GM19468 (cell line): Measurements from ENCODE around the gene HSD17B10.
"Not testable (repeated sequence)": the region's sequence is repeated elsewhere in the genome, so short reads cannot be mapped to it uniquely, and the experiment has no call there.

ENCODE experiments used
- ATAC-seq: cut with Tn5 transposase; IDR thresholded peaks from one replicate; pipeline ENCODE4 v1.9.1; 2021; ENCODE audit warnings: mild to moderate bottlenecking, moderate library complexity, moderate number of reproducible peaks; ENCODE audit not compliant: unreplicated experiment; ENCODE audit errors: extremely low read depth

HSD17B10 gene

DNA sequence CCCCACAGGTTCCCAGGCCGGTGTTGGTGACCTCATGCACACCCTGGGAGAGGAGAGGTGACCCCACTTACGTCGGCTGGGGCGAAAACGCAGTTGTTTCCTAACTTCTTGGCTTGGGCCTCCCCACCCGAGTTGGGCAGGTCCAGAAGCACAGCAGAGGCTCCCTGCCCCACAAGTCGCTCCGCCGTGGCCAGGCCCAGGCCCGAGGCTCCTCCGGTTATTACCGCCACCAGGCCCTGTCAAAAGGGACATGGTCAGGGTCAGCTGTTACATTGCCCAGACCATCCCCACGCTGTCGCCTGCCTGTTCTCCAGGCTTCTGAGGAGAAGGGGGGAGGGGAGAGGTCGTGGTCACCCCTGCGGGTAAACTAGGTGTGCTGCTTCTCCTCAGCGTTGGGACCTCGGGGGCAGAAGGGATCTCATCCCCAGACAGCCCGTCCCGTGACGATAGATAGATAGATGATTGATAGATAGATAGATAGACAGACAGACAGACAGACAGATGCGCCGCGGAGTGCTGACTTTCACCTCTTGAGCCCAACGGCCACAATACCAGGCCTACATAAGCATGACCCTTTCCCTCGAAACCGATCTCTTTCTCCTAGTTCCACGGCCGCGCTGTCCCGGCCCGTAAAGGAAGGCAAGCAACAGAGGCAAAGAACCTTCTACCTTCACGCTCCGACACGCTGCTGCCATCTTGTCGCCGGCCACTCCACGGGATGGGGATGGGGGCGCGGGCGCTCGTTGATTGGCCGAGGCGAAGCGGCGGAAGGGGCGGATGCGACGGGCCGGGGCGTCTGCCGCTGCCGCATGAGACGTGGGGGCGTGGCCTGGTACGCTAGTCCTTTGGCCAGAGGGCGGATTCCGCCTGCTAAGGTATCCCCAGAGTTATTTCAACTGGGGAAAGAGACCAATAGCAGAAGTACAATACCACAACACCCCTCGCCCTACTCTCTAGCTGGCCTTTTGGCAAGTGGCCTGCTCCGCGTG is at the start of gene HSD17B10:
HSD17B10 (minus strand) TSS at position 720 of the 989 bp plus-strand sequence; CDS start at position 695, 25 bp downstream.
- ATAC-seq, result peak; percentile 49

DNA sequence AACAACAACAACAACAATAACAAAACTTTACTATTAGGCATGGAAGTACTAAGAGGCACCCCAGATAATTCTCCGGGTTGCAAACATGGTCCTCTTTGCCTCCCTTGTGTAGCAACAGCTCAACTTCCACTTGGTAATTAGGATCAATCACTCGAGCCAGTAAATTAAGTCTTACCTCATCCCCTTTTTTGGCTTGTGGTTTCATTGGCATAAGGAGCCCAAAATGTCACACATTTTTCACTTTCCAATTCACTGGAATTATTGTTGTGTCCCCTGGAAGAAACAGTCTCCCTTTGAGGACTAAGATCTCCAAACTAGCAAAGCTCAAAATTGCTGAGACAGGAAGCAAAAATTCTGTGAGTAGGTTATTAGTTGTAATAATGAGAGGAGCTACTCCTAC is 49.2 kb upstream of the HSD17B10 start:
- no peak for ATAC-seq

DNA sequence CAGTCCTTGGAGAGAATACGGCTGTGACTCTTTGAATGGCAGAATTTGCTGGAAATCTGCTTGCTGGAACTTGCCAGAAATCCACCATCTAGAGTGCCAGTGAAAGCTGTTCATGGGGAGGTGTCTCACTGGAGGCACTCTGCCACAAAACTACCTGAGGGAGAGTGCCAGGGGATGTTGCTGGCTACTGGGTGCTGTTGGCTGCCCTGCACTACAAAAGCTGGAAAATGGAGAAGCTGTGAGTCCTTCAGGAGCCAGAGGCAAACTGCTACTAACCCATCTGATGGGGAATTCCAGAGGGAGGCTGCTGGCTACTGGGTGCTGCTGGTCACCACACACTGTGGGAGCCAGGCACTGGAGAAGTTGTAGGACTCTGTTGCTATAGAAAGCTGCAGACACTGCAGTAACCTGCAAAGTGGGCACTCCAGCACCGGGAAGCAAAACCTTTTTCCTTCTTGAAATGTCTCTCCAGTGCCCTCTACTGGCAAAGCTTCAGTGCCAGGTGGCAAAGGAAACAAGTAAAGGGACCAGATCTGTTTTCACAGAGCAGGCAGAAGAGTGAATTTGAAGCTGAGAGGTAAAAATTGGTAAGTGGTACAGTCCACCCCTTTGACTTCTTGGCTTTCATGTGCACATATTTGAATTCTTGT is 47.8 kb upstream of the HSD17B10 start:
- no peak for ATAC-seq

DNA sequence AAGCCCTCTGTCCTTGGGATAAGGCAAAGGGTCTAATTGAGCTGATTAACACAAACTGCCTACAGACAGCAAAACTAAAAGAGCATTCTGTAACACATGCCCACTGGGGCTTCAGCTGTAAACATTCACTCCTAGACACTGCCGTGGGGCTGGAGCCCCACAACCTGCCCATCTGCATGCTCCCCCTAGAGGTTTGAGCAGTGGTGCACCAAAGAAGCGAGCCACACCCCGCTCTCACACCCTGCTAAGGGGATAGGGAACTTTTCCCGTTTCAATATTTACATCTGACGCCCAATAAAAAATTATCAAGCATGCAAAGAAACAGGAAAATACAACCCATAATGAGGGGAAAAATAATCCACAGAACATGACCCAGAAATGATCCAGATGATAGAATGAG is 46.9 kb upstream of the HSD17B10 start:
- no peak for ATAC-seq

DNA sequence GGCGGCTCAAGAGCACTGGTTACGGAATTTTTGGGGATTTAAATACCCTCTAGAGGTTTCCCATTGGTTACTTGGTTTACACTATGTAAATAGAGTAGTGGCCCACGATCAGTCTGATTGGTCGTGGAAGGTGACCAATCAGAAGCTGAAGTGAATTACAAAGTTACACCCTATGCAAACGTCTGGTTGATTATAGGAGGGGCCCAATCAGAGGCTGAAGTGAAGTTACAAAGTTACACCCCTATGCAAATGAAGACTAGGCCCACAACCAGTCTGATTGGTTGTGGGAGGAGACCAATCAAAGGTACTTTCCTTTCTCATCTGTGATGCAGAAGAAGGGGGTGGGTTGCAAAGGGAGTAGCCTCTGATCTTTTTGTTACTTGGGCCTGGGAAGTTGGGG is 45.1 kb upstream of the HSD17B10 start:
- no peak for ATAC-seq

DNA sequence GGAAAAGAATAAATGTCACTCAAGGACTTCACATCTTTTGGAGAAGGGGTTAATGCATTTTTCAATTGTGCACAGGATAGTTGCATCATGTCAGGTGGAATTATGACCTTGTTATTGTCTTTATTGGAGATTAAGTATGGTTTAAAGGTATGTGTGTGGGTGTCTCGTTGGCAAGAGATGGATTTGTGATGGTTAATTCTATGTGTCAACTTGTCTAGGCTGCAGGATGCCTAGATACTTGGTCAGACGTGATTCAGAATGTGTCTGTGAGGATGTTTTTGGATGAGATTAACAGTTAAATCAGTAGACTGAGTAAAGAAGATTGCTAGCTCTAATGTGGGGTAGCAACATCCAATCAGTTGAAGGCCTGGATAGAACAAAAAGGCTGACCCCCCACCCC is 42.2 kb upstream of the HSD17B10 start:
- ATAC-seq, result no peak

DNA sequence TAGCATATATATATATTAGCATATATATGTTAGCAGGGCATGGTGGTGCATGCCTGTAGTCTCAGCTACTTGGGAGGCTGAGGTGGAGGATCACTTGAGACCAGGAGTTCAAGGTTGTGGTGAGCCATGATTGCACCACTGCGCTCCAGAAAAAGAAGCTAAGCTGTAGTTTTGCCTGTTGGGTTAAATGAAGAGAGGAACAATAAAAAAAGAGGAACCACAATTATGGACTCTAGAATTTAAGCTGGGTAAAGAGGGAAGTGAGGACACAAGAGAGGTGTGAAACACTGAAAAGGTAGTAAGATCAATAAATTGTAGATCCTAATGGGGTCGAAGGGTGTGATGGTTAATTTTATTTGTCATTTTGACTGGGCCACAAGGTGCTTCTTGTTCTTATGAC is 40.5 kb upstream of the HSD17B10 start:
- ATAC-seq, result no peak

DNA sequence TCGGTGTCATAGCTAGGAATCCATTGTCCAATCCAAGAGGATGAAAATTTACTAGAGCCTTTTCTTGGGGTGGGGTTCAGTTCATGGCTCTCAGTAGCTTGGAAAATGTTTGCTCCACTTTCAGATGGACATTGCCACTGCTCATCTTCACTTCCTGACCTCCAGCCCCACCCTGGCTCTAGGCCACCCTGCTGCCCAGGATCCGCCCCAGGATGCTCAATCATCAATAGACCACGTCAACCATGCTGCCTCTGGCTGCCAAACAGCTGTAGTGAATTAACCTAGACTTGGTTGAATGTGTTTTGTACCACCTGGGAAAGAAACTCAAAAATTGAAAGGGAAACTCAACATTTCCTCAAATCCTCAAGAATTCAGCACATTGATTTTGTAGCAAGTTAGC is 37.2 kb upstream of the HSD17B10 start:
- ATAC-seq, result no peak

DNA sequence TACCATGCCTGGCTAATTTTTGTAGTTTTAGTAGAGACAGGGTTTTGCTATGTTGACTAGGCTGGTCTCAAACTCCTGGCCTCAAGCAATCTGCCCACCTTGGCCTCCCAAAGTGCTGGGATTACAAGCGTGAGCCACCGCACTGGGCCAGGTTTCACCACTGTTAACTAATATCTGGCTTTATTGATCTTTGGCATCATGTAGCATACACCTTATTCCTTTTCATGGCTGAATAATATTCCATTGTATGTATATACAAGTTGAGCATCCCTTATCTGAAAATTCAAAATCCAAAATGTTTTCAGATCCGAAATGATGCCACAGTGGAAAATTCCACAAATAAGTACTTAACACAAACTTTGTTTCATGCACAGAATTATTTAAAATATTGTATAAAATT is 34.5 kb upstream of the HSD17B10 start:
- not testable (repeated sequence) for ATAC-seq

DNA sequence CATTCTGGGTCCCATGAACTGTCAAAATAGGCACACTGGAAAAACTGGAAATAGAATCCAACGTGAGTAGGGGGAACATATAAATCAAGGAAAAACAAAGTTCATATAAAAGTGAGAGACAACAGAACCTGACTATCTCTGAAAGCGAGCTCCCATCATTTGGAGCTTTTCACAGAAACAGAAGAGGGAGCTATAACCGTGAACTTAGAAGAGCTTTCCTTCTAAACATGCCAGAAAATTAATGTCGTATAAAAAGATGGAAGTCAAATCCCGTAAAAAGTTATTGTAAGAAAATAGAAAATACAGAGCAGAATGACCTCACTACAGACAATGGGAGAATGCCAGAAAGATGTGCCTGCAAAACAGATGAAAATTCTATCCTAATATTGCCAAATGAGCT is 23.9 kb upstream of the HSD17B10 start:
- no peak for ATAC-seq

DNA sequence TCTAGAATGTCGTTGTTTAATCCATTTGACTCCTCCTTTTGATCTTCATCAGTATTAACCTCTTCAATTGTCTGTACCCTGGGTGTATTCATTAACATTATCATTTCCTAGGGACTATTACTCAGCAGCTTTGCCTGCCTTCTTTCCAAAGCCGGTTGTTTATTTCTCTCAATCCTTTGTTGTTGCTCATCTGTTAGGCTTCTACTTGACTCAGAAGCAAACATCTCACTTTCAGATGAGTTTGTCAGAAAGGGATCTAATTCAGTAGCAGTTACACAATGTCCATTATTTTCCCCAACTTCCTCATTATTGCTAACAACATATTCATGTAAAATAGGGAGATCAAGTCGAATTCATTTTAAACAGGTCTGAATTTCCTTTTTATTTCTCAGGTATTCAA is 22.1 kb upstream of the HSD17B10 start:
- no peak for ATAC-seq

DNA sequence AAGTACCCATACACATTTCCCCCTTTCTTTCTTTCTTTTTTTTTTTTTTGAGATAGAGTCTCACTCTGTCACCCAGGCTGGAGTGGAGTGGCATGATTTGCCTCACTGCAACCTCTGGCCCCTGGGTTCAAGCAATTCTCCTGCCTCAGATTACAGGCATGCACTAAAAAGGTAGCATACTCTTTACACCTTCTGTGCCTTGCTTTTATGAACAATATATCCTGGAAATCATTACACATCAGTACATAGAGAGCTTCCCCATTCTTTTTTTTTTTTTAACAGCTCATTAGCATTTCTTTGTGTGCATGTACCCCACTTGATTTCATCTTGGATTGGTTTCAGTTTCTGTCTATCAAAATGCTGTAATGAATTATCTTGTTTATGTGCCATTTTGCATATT is 18.6 kb upstream of the HSD17B10 start:
- no peak for ATAC-seq

DNA sequence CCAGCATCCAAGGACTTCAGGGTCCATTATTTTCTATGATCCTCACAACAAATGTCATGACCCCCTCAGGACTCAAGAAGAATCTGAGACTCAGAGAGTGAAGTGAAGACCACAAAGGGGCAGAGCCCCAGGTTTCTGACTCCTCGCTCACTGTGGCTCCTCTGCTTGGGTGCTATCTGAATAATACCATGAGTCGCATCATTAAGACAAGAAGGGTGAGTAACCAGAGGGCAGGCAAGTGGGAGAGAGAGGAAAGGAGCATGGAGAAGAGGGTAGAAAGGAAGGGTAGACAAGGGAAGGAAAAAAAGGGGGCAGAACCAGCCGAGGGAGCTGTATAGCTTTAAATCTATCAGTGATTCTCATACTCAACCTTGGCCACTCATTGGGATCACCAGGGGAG is 15.5 kb upstream of the HSD17B10 start:
- no peak for ATAC-seq

DNA sequence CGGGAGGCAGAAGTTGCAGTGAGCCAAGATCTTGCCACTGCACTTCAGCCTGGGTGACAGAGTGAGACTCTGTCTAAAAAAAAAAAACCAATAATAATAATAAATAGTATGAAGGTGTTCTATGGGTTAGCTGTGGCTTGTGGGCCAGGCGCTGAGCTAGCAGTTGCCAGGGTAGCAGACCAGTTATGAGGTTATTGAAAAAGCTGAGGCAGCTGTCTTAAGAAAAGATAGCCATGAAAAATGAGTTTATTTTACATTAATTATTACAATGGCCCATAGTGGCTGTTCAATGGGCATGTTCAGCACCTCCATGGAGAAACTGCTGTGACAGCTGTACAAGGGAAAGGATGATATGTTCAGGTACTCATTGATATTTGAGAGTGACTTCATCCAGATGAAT is 13.3 kb upstream of the HSD17B10 start:
- no peak for ATAC-seq

DNA sequence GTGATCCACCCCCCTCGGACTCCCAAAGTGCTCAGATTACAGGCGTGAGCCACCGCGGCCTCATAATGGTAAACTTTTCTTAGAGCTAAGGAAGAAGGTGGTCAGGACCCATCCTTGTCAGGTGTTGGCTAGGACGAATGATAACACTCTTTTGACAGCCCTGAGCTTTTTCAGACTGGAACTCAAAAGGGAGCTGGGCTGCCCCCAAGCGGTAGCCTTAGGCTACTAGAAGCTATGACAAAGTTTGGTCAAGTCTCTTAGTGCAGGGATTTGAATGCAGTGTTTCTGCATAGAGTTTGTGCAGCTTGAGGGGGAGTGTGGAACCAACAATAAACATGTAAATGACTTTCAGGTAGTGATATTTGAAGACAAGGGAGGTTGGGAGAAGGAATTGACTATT is 11.8 kb upstream of the HSD17B10 start:
- ATAC-seq, result no peak

DNA sequence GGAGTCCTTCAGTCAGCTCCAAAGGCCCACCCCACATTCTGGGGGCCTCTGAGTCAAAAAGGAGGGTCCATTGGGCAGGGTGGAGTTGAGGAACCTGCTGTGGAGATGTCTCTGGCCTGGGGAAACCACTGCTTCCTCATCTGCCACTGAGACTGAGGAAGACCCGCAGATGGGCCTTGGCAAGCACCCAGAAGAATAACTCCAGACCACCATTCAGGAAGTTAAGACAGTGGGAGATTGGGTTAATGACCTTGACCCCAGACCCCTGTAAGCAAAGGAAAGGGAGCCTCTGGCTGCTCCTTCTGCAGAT is 8.1 kb upstream of the HSD17B10 start:
- no peak for ATAC-seq

DNA sequence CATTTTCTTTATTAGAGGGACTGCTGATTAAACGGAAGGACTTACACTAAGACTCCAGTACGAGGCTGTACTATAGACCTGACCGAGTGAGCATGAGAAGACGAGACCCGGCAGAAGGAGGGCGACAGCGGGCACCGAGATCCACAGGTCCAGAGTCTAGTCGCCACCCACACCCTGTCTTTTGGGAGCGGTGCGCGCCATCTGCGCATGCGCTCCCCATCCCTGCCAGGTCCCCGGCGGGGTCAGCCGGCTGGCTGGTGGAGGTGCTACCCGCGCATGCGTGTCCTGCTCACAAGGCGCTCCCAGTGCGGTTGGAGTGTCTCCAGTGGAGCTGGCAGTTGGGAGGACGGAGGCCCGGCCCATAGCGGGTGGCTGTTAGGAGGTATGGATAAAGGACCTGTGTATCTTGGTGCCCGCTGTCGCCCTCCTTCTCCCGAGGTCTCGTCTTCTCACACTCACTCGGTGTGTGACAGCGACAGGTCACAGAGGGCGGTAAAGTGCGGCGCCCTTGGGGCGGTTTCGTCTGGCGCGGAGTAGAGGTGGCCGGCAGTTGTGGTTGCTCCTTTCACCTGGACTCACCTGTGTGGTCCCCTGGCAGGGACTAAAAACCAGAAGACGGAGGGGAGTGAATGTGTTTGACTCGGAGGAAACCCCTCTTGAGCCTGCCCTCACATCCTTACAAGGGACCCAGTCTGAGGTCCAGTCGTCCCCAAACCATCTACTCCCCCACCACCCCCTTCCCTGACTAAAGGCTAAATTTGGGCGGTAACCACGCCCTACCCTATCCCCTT is 7.6 kb upstream of the HSD17B10 start:
- peak; percentile 44 for ATAC-seq

DNA sequence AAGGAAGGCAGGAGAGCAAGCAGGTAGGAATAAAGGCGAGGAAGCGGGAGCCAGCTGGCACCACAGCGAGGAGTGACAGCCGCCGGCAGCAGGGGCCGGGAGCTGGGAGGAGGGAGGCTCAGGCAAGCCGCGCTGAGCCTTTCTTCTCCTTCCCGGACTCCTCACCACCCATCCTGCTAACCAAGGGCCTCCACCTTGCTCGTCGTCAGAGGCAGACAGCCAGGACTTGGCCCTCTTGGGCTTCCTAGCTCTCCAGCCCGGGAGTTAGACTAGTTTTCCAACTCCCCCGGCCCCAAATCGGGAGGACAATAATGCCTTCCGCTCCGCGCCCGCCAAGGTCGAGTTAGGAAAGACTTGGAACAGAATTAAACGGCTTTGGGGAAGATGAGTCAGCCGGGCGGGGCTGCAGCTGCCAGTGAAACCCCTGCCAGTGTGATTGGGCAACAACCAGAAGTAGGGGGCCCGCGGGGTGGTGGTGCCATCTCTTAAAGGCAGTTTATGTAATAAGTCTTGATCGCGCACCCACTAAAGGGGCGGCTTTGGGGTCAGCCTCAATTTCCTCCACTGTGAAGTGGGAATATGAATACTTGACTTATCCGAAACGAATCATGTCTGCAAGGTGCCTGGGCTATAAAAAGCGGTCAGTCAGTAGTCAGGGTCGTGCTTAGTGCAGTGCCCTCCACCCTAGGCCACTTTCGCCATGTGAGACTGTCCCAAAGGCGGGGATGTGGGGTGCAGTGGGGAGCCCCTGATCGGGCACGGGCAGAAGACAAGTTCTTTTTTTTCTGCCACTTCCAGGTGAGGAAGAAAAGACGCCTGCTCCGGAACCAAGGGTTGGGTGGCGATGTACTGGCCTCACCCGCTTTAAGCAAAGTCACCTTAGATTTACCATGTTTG is 6.7 kb upstream of the HSD17B10 start:
- ATAC-seq, result no peak

DNA sequence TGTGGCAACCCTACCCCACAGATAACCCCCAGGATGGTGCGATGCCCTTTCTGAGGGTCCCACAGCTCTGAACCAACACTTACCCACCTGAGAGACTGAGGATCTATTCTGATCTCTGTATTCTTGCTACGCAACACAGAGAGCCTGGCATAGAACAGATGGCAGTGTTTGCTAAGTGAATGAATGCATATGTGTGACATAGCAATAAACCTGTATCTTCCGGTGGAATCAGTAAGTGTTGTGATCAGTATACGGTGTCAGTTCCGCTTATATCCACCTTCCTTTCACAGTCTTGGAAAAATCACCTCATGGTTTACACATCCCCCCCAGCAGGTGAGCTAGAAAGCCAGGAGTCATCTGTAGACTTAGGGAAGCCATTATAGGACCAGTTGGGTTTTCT is 5.9 kb upstream of the HSD17B10 start:
- ATAC-seq, result no peak

DNA sequence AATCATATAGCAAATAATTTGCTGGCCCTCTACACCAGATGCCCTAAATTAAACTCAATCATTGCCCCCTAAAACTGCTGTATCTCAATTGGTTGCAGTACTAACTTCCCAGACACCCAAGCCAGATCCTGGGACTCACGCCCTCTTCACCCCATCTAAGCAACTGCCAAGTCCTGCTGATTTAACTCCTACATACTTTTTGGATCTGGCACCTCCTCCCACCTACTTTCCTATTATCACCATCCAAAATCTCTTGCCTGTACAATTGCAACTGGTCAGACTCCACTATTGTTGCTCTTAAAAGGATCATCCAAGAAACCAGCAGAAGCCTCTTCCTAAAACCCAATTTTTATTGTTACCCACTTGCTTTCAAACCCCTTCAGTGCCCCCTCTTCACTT is 4.7 kb upstream of the HSD17B10 start:
- ATAC-seq, result no peak
